GM23248 (cell line): ENCODE results near the gene PRICKLE1.

Experiments used
- EZH2 ChIP-seq: fragments of 200-600 bp; sonication (generic); IDR thresholded peaks from 2 replicates; pipeline ENCODE4 v1.6.1; 2018; ENCODE audit warnings: antibody characterized with exemption, mild to moderate bottlenecking; ENCODE audit not compliant: insufficient read depth, poor library complexity, severe bottlenecking
- EZH2phosphoT487 ChIP-seq: fragments of 200-600 bp; sonication (generic); IDR thresholded peaks from 2 replicates; pipeline ENCODE4 v1.6.1; 2018; ENCODE audit warnings: antibody characterized with exemption, moderate library complexity, mild to moderate bottlenecking, low read depth; ENCODE audit not compliant: insufficient read depth

- TF ChIP-seq EZH2 (no peak), EZH2phosphoT487 (no peak)
These were observed 7.0 kb downstream of the PRICKLE1 start for GRCh38 chr12:42582498-42582897.
